RWPE2 (cell line): ENCODE results near the gene NHERF2.

ENCODE experiments used
- ATAC-seq: fragments of 200-7000 bp; cut with Tn5 transposase; 3 replicates; pipeline ENCODE4 v1.9.1; 2021; ENCODE audit warnings: low read depth
- DNase-seq: peaks from one replicate; pipeline ENCODE4 v3.0.0-alpha.2; 2020; ENCODE audit warnings: low spot score
- H3K27ac ChIP-seq: fragments of 450-650 bp; 2 replicates; pipeline ENCODE4 v1.5.1; 2017; ENCODE audit warnings: mild to moderate bottlenecking; ENCODE audit not compliant: poor library complexity, severe bottlenecking
- H3K27me3 ChIP-seq: fragments of 250-450 bp; sonication (Bioruptor Pico); 2 replicates; pipeline ENCODE4 v1.5.1; 2021; ENCODE audit warnings: mild to moderate bottlenecking, moderate library complexity; ENCODE audit not compliant: insufficient read depth, poor library complexity, severe bottlenecking
- H3K36me3 ChIP-seq: fragments of 250-450 bp; sonication (Bioruptor Pico); 2 replicates; pipeline ENCODE4 v1.5.1; 2020; ENCODE audit warnings: low read depth, mild to moderate bottlenecking, moderate library complexity
- H3K4me1 ChIP-seq: fragments of 250-450 bp; sonication (Bioruptor Pico); 2 replicates; pipeline ENCODE4 v1.5.1; 2021; ENCODE audit warnings: mild to moderate bottlenecking, moderate library complexity; ENCODE audit not compliant: insufficient read depth, poor library complexity, severe bottlenecking
- H3K4me3 ChIP-seq: fragments of 250-450 bp; sonication (Bioruptor Pico); 2 replicates; pipeline ENCODE4 v1.5.1; 2021; ENCODE audit warnings: mild to moderate bottlenecking, moderate library complexity; ENCODE audit not compliant: severe bottlenecking
- H3K9me3 ChIP-seq: fragments of 250-450 bp; sonication (Bioruptor Pico); 2 replicates; pipeline ENCODE4 v1.5.1; 2021; ENCODE audit warnings: mild to moderate bottlenecking, moderate library complexity; ENCODE audit not compliant: severe bottlenecking
- CTCF ChIP-seq: fragments of 450-650 bp; IDR thresholded peaks from one replicate; pipeline ENCODE4 v1.5.1; 2017; ENCODE audit warnings: mild to moderate bottlenecking, moderate library complexity; ENCODE audit not compliant: poor library complexity, severe bottlenecking

Gene NHERF2

GRCh38 chr16:1979271-1980029 is 47.3 kb upstream of the NHERF2 start:
- H3K36me3 ChIP-seq: peaks cover 29% of the 10 kb centered on the region
- H3K27me3 ChIP-seq: no peaks in the 10 kb centered on the region
- peak overlapping the region; percentile 41 for H3K4me3 ChIP-seq
- H3K9me3 ChIP-seq: no peaks in the 10 kb centered on the region
- no peak for TF ChIP-seq CTCF
- ATAC-seq: peak; percentile 57
- H3K27ac ChIP-seq: peak overlapping the region; percentile 47
- peak; percentile 91 for DNase-seq
- no peaks in the 10 kb centered on the region for H3K4me1 ChIP-seq

GRCh38 chr16:1980030-1980769 is 46.5 kb upstream of the NHERF2 start:
- TF ChIP-seq CTCF: no peak
- DNase-seq (no peak), ATAC-seq (peak; percentile 1; the same call in 1 of the 3 replicates)
- H3K36me3 ChIP-seq: peaks cover 24% of the 10 kb centered on the region
- peaks cover 3% of the 10 kb centered on the region for H3K4me1 ChIP-seq
- H3K9me3 ChIP-seq: no peaks in the 10 kb centered on the region
- H3K27me3 ChIP-seq: no peaks in the 10 kb centered on the region
- H3K27ac ChIP-seq: peak overlapping the region; percentile 47
- H3K4me3 ChIP-seq: peak overlapping the region; percentile 41

GRCh38 chr16:1980770-1981087 is 46.0 kb upstream of the NHERF2 start:
- Histone ChIP-seq H3K27ac (no peak overlapping the region), H3K4me1 (peaks cover 5% of the 10 kb centered on the region), H3K4me3 (no peak overlapping the region), H3K27me3 (no peaks in the 10 kb centered on the region), H3K9me3 (no peaks in the 10 kb centered on the region), H3K36me3 (peaks cover 29% of the 10 kb centered on the region)
- ATAC-seq (no peak), DNase-seq (no peak)
- TF ChIP-seq CTCF: no peak

- ATAC-seq (no peak), DNase-seq (no peak)
- Histone ChIP-seq H3K9me3 (no peaks in the 10 kb centered on the region), H3K4me3 (peak within 1 kb of the TSS; percentile 41), H3K27me3 (no peaks in the 10 kb centered on the region), H3K27ac (no peak within 1 kb of the TSS), H3K36me3 (peaks cover 29% of the 10 kb centered on the region), H3K4me1 (peaks cover 5% of the 10 kb centered on the region)
- TF ChIP-seq CTCF: no peak
Observed at GRCh38 chr16:1981398-1981836, 45.3 kb upstream of the NHERF2 start, which contains the start of gene NOXO1. Gene NOXO1 (minus strand): TSS chr16:1981469. CDS start chr16:1981179, 290 bp downstream.
